Nephron (organoid): Measurements from ENCODE around the gene GABRD.

Source experiments
- H3K27ac Mint-ChIP-seq, 3 experiments: 2 replicates each; pipeline ENCODE4 v1.8.0; 2020; ENCODE audit warnings: mixed read lengths in 3 of 3, mild to moderate bottlenecking in 2 of 3, moderate library complexity in 1 of 3
- H3K27me3 Mint-ChIP-seq: 2 replicates; pipeline ENCODE4 v1.8.0; 2021; ENCODE audit warnings: low read depth, mild to moderate bottlenecking, moderate library complexity, mixed read lengths
- H3K36me3 Mint-ChIP-seq: 2 replicates; pipeline ENCODE4 v1.8.0; 2020; ENCODE audit warnings: low read depth, mixed read lengths
- H3K4me1 Mint-ChIP-seq: 2 replicates; pipeline ENCODE4 v1.8.0; 2020; ENCODE audit warnings: mixed read lengths
- H3K4me3 Mint-ChIP-seq, 3 experiments: 2 replicates each; pipeline ENCODE4 v1.8.0; 2020; ENCODE audit warnings: mild to moderate bottlenecking in 3 of 3, mixed read lengths in 3 of 3, moderate library complexity in 2 of 3
- H3K9me3 Mint-ChIP-seq: 2 replicates; pipeline ENCODE4 v1.8.0; 2020; ENCODE audit warnings: mixed read lengths
- TF ChIP-seq, protein P1 (sequence below), 3 experiments: fragments of 200-600 bp; sonication (generic); IDR thresholded peaks; one replicate each; pipeline ENCODE4 v1.5.0; 2021; ENCODE audit warnings: antibody characterized with exemption in 3 of 3; ENCODE audit not compliant: unreplicated experiment in 3 of 3

Gene GABRD

DNA sequence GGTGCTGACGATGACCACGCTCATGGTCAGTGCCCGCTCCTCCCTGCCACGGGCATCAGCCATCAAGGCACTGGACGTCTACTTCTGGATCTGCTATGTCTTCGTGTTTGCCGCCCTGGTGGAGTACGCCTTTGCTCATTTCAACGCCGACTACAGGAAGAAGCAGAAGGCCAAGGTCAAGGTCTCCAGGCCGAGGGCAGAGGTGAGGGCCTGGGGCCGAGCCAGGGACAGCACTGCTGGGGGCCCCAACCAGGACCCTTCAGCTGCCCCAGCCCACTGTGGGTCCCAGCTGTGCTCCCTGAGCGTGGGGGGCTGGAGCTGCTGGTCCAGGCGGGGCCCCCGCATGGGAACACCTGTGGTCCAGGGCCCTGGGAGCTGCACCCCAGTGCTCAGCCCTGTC lies 10.4 kb downstream of the GABRD start:
- Mint-ChIP-seq H3K4me1 (peaks cover 5% of the 10 kb centered on the region), H3K4me3 (no peak overlapping the region), H3K27me3 (peaks cover 16% of the 10 kb centered on the region), H3K36me3 (no peaks in the 10 kb centered on the region), H3K9me3 (no peaks in the 10 kb centered on the region), H3K27ac (no peak overlapping the region)
- TF ChIP-seq, protein P1, sequence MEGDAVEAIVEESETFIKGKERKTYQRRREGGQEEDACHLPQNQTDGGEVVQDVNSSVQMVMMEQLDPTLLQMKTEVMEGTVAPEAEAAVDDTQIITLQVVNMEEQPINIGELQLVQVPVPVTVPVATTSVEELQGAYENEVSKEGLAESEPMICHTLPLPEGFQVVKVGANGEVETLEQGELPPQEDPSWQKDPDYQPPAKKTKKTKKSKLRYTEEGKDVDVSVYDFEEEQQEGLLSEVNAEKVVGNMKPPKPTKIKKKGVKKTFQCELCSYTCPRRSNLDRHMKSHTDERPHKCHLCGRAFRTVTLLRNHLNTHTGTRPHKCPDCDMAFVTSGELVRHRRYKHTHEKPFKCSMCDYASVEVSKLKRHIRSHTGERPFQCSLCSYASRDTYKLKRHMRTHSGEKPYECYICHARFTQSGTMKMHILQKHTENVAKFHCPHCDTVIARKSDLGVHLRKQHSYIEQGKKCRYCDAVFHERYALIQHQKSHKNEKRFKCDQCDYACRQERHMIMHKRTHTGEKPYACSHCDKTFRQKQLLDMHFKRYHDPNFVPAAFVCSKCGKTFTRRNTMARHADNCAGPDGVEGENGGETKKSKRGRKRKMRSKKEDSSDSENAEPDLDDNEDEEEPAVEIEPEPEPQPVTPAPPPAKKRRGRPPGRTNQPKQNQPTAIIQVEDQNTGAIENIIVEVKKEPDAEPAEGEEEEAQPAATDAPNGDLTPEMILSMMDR (IDR thresholded peaks at IDR 0.05; ENCODE audit: unreplicated experiment in 3 of 3) = no peak

DNA sequence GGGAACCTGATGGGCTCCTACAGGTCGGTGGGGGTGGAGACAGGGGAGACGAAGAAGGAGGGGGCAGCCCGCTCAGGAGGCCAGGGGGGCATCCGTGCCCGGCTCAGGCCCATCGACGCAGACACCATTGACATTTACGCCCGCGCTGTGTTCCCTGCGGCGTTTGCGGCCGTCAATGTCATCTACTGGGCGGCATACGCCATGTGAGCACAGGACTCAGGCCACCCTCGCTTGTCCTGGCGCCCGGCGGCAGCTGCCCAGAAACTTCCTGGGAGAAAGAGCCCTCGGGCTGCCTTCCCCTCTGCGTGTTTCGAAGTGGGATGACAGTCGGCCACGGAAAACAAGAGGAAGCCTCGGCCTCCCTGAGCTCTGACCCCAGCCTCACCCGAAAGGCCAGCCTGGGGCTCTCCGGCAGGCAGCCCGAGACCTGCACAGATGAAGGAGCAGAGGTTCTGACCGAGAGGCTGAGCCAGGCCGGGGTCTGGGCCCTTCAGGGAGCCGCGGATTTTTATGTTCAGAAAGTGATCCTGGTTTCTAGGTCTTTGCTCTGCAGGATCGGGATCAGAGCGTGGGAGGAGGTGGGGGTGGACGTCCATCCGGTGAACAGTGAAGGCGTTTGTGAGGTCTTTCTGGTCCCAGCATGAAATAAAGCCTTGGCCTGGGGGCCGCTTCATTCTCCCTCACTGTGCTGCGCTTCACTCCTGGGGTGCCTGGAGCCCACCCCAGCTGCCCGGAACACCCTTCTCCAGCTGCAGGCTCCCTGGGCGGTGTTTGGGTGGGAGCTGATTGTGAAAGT lies 11.1 kb downstream of the GABRD start:
- H3K27me3 Mint-ChIP-seq = peaks cover 16% of the 10 kb centered on the region
- H3K4me1 Mint-ChIP-seq = peaks cover 5% of the 10 kb centered on the region
- no peak overlapping the region for H3K27ac Mint-ChIP-seq
- no peak overlapping the region for H3K4me3 Mint-ChIP-seq
- TF ChIP-seq, protein P1 (IDR thresholded peaks at IDR 0.05; ENCODE audit: unreplicated experiment in 3 of 3) = no peak
- no peaks in the 10 kb centered on the region for H3K9me3 Mint-ChIP-seq
- no peaks in the 10 kb centered on the region for H3K36me3 Mint-ChIP-seq

DNA sequence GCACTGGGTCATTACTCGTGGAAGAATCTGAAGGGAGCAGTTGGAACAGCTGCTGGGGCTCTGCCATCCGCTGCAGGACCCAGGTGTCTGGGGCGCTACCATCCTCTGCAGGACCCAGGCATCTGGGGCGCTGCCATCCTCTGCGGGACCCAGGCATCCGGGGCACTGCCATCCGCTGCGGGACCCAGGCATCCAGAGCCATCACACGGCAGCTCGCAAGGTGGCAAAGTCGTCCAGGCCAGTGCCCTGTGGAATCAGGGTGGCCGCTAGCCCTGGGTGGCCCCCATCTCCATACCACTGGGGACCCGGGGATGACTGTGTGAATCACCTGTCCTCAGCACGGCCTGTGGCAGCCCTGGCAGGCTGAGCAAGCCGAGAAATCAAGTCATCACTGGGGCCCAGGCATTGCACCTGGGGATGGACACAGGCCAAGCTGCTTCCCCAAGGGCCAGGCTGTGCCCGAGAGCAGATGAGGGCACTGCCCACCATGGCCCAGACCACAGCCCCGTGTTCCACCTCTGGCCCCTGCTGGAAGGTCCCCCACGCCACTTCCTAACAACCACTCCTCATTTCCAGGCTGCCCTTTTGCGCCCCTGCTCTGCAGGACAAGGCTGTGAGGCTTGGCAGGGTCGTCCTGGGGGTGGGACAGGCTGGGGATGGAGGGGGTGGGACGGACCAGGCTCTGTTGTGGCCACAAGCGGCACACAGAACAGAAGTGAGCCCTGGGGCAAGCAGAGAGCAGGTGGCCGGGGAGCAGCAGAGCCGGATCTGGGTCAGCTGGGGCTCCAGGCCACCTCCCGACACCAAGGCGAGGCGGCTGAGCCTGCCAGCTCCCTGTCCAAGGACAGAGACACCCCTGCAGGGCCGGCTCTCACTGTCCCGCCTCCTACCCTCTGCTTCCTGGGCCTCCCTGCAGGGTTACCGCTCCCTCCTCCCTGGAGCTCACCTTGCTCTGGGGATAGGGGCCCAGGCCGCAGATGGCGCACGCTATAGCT lies 12.7 kb downstream of the GABRD start:
- TF ChIP-seq, protein P1 (IDR thresholded peaks at IDR 0.05; ENCODE audit: unreplicated experiment in 3 of 3) = no peak
- no peaks in the 10 kb centered on the region for H3K9me3 Mint-ChIP-seq
- H3K36me3 Mint-ChIP-seq = no peaks in the 10 kb centered on the region
- H3K27me3 Mint-ChIP-seq = peaks cover 15% of the 10 kb centered on the region
- no peak overlapping the region for H3K4me3 Mint-ChIP-seq
- no peak overlapping the region for H3K27ac Mint-ChIP-seq
- H3K4me1 Mint-ChIP-seq = peaks cover 5% of the 10 kb centered on the region

GRCh38 chr1:2032737-2033136 lies 13.6 kb downstream of the GABRD start:
- TF ChIP-seq, protein P1 (IDR thresholded peaks at IDR 0.05; ENCODE audit: unreplicated experiment in 3 of 3) = no peak
- H3K4me1 Mint-ChIP-seq = peaks cover 5% of the 10 kb centered on the region
- H3K9me3 Mint-ChIP-seq = no peaks in the 10 kb centered on the region
- no peak overlapping the region for H3K4me3 Mint-ChIP-seq
- H3K27ac Mint-ChIP-seq = no peak overlapping the region
- H3K36me3 Mint-ChIP-seq = no peaks in the 10 kb centered on the region
- H3K27me3 Mint-ChIP-seq = peaks cover 7% of the 10 kb centered on the region

GRCh38 chr1:2033165-2033564 lies 14.0 kb downstream of the GABRD start:
- Mint-ChIP-seq H3K36me3 (no peaks in the 10 kb centered on the region), H3K27me3 (peaks cover 9% of the 10 kb centered on the region), H3K4me3 (no peak overlapping the region), H3K4me1 (peaks cover 5% of the 10 kb centered on the region), H3K9me3 (no peaks in the 10 kb centered on the region), H3K27ac (no peak overlapping the region)
- TF ChIP-seq, protein P1 (IDR thresholded peaks at IDR 0.05; ENCODE audit: unreplicated experiment in 3 of 3) = no peak
